ENCODE results near the gene HOXA7. TPM values are rescaled to one million over a fixed set of nuclear protein-coding genes. Genes with fewer than 3 reads are reported as not detected.

HOXA7 gene
- total and polyA plus RNA-seq, 2 experiments from 2014 or later, result 0.24 TPM; not detected in 1

- Histone ChIP-seq H3K27me3 (ENCODE audit: insufficient read depth) (peaks cover 100% of the 10 kb centered on the region), H3F3A (replicated peaks; ENCODE audit: low read depth) (peaks cover 55% of the 10 kb centered on the region), H3K4me2 (peak within 1 kb of the TSS; percentile 84), H3K27ac (ENCODE audit: low read depth) (no peak within 1 kb of the TSS), H2AFZ (peak within 1 kb of the TSS; percentile 56; the same call in 1 of the 2 replicates), H3K36me3 (ENCODE audit: insufficient read depth) (no peaks in the 10 kb centered on the region), H3K4me3 (peak within 1 kb of the TSS; percentile 62), H3K79me2 (replicated peaks; ENCODE audit: insufficient read depth) (no peaks in the 10 kb centered on the region), H3K4me1 (ENCODE audit: insufficient read depth) (peaks cover 11% of the 10 kb centered on the region; the same call in 1 of the 2 replicates), H4K20me1 (replicated peaks; ENCODE audit: insufficient read depth) (peaks cover 71% of the 10 kb centered on the region), H3K9me2 (ENCODE audit: insufficient read depth) (no peaks in the 10 kb centered on the region)
- peaks cover 96% of the 10 kb centered on the region for H3K27me3 Mint-ChIP-seq (ENCODE audit: insufficient read depth, low read depth, poor library complexity)
- H3K4me1 Mint-ChIP-seq, result no peaks in the 10 kb centered on the region; the same call in 2 of the 3 replicates
- H3K4me3 Mint-ChIP-seq, result peak within 1 kb of the TSS; percentile 53
- peak; percentile 89 for DNase-seq (ENCODE audit: low spot score)
- ATAC-seq, result peak; percentile 83
- TF ChIP-seq POLR2AphosphoS5 (IDR thresholded peaks at IDR 0.05; ENCODE audit: low read depth) (no peak), ETS1 (IDR thresholded peaks at IDR 0.05) (no peak), ZNF462 (CRISPR knock-in tag; IDR thresholded peaks at IDR 0.05) (no peak), EZH2phosphoT487 (IDR thresholded peaks at IDR 0.05; ENCODE audit: unreplicated experiment) (peak; percentile 84), EZH2 (IDR thresholded peaks at IDR 0.05; ENCODE audit: low read depth, unreplicated experiment) (peak; percentile 89)
- no peak within 1 kb of the TSS for H3K27ac Mint-ChIP-seq
- H3K9me3 Mint-ChIP-seq, result no peaks in the 10 kb centered on the region; the same call in 2 of the 3 replicates
- no peaks in the 10 kb centered on the region for H3K36me3 Mint-ChIP-seq (ENCODE audit: low read depth)
These were observed 25.7 kb downstream of the HOXA7 start, which contains the start of gene HOXA4 for GRCh38 chr7:27130540-27131389. HOXA4 (minus strand) TSS chr7:27130757; CDS start chr7:27130733, 24 bp downstream.

Measured in GM23338 (cell line).